K562 (cell line): Measurements from ENCODE around the gene NTN1. TPM values are rescaled to one million over a fixed set of nuclear protein-coding genes. Genes with fewer than 3 reads are reported as not detected.

Experiments
- ATAC-seq: fragments of 200-7000 bp; cut with Tn5 transposase; 3 replicates; pipeline ENCODE4 v1.9.1; 2020; ENCODE audit warnings: moderate library complexity
- BruUV-seq: library from RNA; stranded (reverse); fragments of 400-500 nt; replicated peaks from 2 replicates; lab custom pipeline; 2021; lab: Mats Ljungman, UMichigan
- CTCF ChIA-PET: fragments of 300-600 bp; formaldehyde crosslinking; extraction: SDS; loops from one replicate; lab custom pipeline; 2021; ENCODE audit warnings: low intra/inter-chr PET ratio; lab: Yijun Ruan, JAX
- POLR2A ChIA-PET: fragments of 300-600, 350-650 bp; sonication (Branson Sonifier 250); formaldehyde crosslinking; extraction: SDS; loops from one replicate; lab custom pipeline; 2021; ENCODE audit warnings: antibody characterized with exemption, inconsistent platforms; lab: Yijun Ruan, JAX
- DNase-seq, 4 experiments: peaks; one replicate each; pipeline versions ENCODE4 v3.0.0 to v3.0.0-alpha.2; 2011 to 2018; ENCODE audit warnings: low spot score in 3 of 4, mixed read lengths in 3 of 4; ENCODE audit errors: extremely low read depth in 1 of 4
- FAIRE-seq: peaks from 2 replicates; lab custom pipeline; 2011; peaks lifted over from hg19 to GRCh38; lab: Jason Lieb, UNC
- H2AFZ ChIP-seq: 2 replicates; pipeline ENCODE4 v1.6.0; 2011; ENCODE audit warnings: low read depth, low read length, control low read depth, inconsistent platforms
- H3K27ac ChIP-seq: fragments of 200-600 bp; 3 replicates; pipeline ENCODE4 v1.8.0; 2011; ENCODE audit warnings: low read depth, mild to moderate bottlenecking, control low read depth, inconsistent platforms, low read length, moderate library complexity, mixed read lengths; ENCODE audit errors: extremely low read depth
- H3K27me3 ChIP-seq, 2 experiments: fragments of 300-600 bp in 1 of 2; 2 replicates in 1 of 2; 3 replicates in 1 of 2; pipeline versions ENCODE4 v1.6.0 to v1.8.0; 2011; ENCODE audit warnings: inconsistent platforms in 2 of 2, low read length in 2 of 2, mild to moderate bottlenecking in 1 of 2, mixed read lengths in 1 of 2, moderate library complexity in 1 of 2; ENCODE audit not compliant: control insufficient read depth in 2 of 2, insufficient read depth in 2 of 2
- H3K36me3 ChIP-seq: fragments of 300-600 bp; 3 replicates; pipeline ENCODE4 v1.8.0; 2011; ENCODE audit warnings: mild to moderate bottlenecking, low read length, inconsistent platforms; ENCODE audit not compliant: control insufficient read depth, insufficient read depth
- H3K4me1 ChIP-seq, 2 experiments: fragments of 200-600 bp in 1 of 2; replicated peaks in 1 of 2; 2 replicates in 1 of 2; 3 replicates in 1 of 2; pipeline versions ENCODE4 v1.5.1 to v1.8.0; 2011; ENCODE audit warnings: inconsistent platforms in 2 of 2, low read length in 2 of 2, mild to moderate bottlenecking in 1 of 2, mixed read lengths in 1 of 2, moderate library complexity in 1 of 2; ENCODE audit not compliant: control insufficient read depth in 2 of 2, insufficient read depth in 2 of 2
- H3K4me2 ChIP-seq: 2 replicates; pipeline ENCODE4 v1.6.1; 2011; ENCODE audit warnings: low read length, control low read depth, inconsistent platforms, mixed read lengths; ENCODE audit not compliant: insufficient read depth
- H3K4me3 ChIP-seq: fragments of 200-600 bp; sonication (generic), shearing (Covaris generic); 2 replicates; pipeline ENCODE4 v1.5.1; 2016; ENCODE audit warnings: control low read depth, inconsistent platforms
- H3K79me2 ChIP-seq: fragments of 200-600 bp; 3 replicates; pipeline ENCODE4 v1.8.0; 2011; ENCODE audit warnings: low read length, inconsistent platforms; ENCODE audit not compliant: control insufficient read depth, insufficient read depth
- H3K9ac ChIP-seq, 2 experiments: 2 replicates each; pipeline versions ENCODE4 v1.6.0 to v1.6.1; 2011; ENCODE audit warnings: low read depth in 2 of 2, low read length in 2 of 2, control low read depth in 1 of 2, inconsistent platforms in 1 of 2, mild to moderate bottlenecking in 1 of 2, mixed read lengths in 1 of 2; ENCODE audit not compliant: insufficient read depth in 1 of 2
- H3K9me1 ChIP-seq: one replicate; pipeline ENCODE4 v1.6.0; 2011; ENCODE audit warnings: inconsistent platforms, mild to moderate bottlenecking, low read length, moderate library complexity; ENCODE audit not compliant: control insufficient read depth, insufficient read depth
- H3K9me3 ChIP-seq: replicated peaks from 2 replicates; pipeline ENCODE4 v1.5.1; 2011; ENCODE audit warnings: low read depth, low read length, inconsistent platforms; ENCODE audit not compliant: control insufficient read depth, insufficient read depth
- H4K20me1 ChIP-seq: replicated peaks from 2 replicates; pipeline ENCODE4 v1.6.1; 2011; ENCODE audit warnings: low read length, inconsistent platforms, mixed read lengths; ENCODE audit not compliant: control insufficient read depth, insufficient read depth
- FOXK1 ChIP-seq: sonication (generic); formaldehyde crosslinking; IDR thresholded peaks from 2 replicates; pipeline ENCODE4 v1.8.0; 2022; ENCODE audit warnings: missing genetic modification reagents, mild to moderate bottlenecking, borderline replicate concordance
- KLF6 ChIP-seq: fragments of 250-450 bp; sonication (Bioruptor Pico); IDR thresholded peaks from 2 replicates; pipeline ENCODE4 v1.4.0; 2020; ENCODE audit warnings: mild to moderate bottlenecking, moderate library complexity, borderline replicate concordance
- NR2C1 ChIP-seq, 2 experiments: fragments of 450-650 bp; IDR thresholded peaks; 2 replicates each; pipeline ENCODE4 v1.6.1; 2017; ENCODE audit warnings: mild to moderate bottlenecking in 2 of 2, antibody characterized with exemption in 1 of 2, inconsistent platforms in 1 of 2, missing compliant biosample characterization in 1 of 2, missing genetic modification characterization in 1 of 2
- SETDB1 ChIP-seq: IDR thresholded peaks from one replicate; pipeline ENCODE4 v1.6.1; 2012; ENCODE audit warnings: low read length, control low read depth, inconsistent platforms
- ZFPM2 ChIP-seq: fragments of 250-450 bp; sonication (Bioruptor Pico); IDR thresholded peaks from 2 replicates; pipeline ENCODE4 v1.5.1; 2022; ENCODE audit warnings: mild to moderate bottlenecking
- ZNF586 ChIP-seq: fragments of 450-650 bp; formaldehyde crosslinking; conservative IDR thresholded peaks from 2 replicates; pipeline ENCODE4 v1.4.0; 2020; ENCODE audit warnings: mild to moderate bottlenecking, moderate library complexity
- WGBS: fragments of 100-300 bp; shearing (Covaris generic); methylation state at CpG from one replicate; pipeline ENCODE4 v1.1.6; 2016; ENCODE audit warnings: low coverage, mixed read lengths; ENCODE audit not compliant: insufficient coverage; ENCODE audit errors: missing lambda C conversion rate; 5-methylcytosine and 5-hydroxymethylcytosine counted together
- in situ Hi-C: fragments of 300-500 bp; cut with MboI; formaldehyde crosslinking; loops from 4 replicates; pipeline ENCODE4 v1.15.0; 2018; ENCODE audit warnings: inconsistent platforms, mixed read lengths
- intact Hi-C: fragments of 100-400 bp; cut with micrococcal nuclease; formaldehyde crosslinking; loops from 2 replicates; pipeline ENCODE4 v1.14.2; 2022
- polyA plus RNA-seq, 8 experiments: library from polyadenylated mRNA; depleted of rRNA in 4 of 8; stranded (reverse) in 5 of 8; unstranded in 3 of 8; fragments of >200 nt; fragmentation: Nextera tagmentation in 2 of 8; fragmentation: Illumina TruSeq in 1 of 8; extraction: Ambion mirVana in 2 of 8; extraction: Trizol in 1 of 8; gene quantifications; 2 replicates each; pipeline versions ENCODE4 v1.2.1 to v1.2.3, GENCODE V29; 2011 to 2014; ENCODE audit warnings: inconsistent platforms in 1 of 8, missing spikeins in 1 of 8
- total RNA-seq, 7 experiments: library from RNA; depleted of rRNA in 6 of 7; stranded (reverse); fragments of >200 nt in 6 of 7; fragmentation: Illumina TruSeq in 2 of 7; extraction: Trizol in 2 of 7; gene quantifications; 2 replicates each; pipeline versions ENCODE4 v1.2.1 to v1.2.3, GENCODE V29; 2011 to 2021; ENCODE audit warnings: low replicate concordance in 1 of 7
- TF ChIP-seq, protein P1 (sequence below), 2 experiments: fragments of 450-650 bp in 1 of 2; sonication (generic) in 1 of 2; formaldehyde crosslinking in 1 of 2; IDR thresholded peaks in 1 of 2; conservative IDR thresholded peaks in 1 of 2; 2 replicates each; pipeline versions ENCODE4 v1.6.1 to v1.8.1; 2016 to 2023; ENCODE audit warnings: mild to moderate bottlenecking in 2 of 2, moderate library complexity in 2 of 2, inconsistent platforms in 1 of 2, missing genetic modification reagents in 1 of 2
- TF ChIP-seq, protein P2 (sequence below): sonication (generic); formaldehyde crosslinking; IDR thresholded peaks from 2 replicates; pipeline ENCODE4 v1.5.0; 2020; ENCODE audit warnings: missing genetic modification reagents

NTN1 gene
- total and polyA plus RNA-seq, 9 of the 15 experiments (the other 6 are each of a cell fraction or from before 2014, with no cell fraction given): 0.02 TPM; not detected in 8

- in situ Hi-C loops (no loop called here), intact Hi-C loops (no loop called here)
- POLR2A ChIA-PET: interaction anchor here (0.7 kb wide), 1 partner anchor 64 kb away, joined by 3 read pairs; no protein-coding TSS in a partner anchor
- CTCF ChIA-PET: no interaction called here
- ATAC-seq (no peak), FAIRE-seq (no peak), DNase-seq (no peak)
- Histone ChIP-seq H3K36me3 (no peaks in the 10 kb centered on the region), H3K9me1 (no peaks in the 10 kb centered on the region), H3K27me3 (peaks cover 0 to 17% of the 10 kb centered on the region in 2 experiments; a peak in 2 of 5 replicates), H3K4me1 (no peaks in the 10 kb centered on the region), H3K79me2 (no peaks in the 10 kb centered on the region), H2AFZ (no peak overlapping the region), H3K27ac (no peak overlapping the region), H3K4me2 (no peak overlapping the region), H4K20me1 (no peaks in the 10 kb centered on the region), H3K9ac (no peak overlapping the region), H3K9me3 (no peaks in the 10 kb centered on the region), H3K4me3 (no peak overlapping the region)
- TF ChIP-seq SETDB1: no peak
- TF ChIP-seq, protein P1, sequence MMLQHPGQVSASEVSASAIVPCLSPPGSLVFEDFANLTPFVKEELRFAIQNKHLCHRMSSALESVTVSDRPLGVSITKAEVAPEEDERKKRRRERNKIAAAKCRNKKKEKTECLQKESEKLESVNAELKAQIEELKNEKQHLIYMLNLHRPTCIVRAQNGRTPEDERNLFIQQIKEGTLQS (IDR thresholded peaks at IDR 0.05): peak; percentile 18; the same call in 1 of the 2 replicates
- TF ChIP-seq, protein P1 (CRISPR knock-in tag; conservative IDR thresholded peaks at IDR 0.05): no peak
- no peak for TF ChIP-seq KLF6 (CRISPR knock-in tag)
- no peak for TF ChIP-seq ZNF586 (CRISPR knock-in tag)
- TF ChIP-seq, protein P2, sequence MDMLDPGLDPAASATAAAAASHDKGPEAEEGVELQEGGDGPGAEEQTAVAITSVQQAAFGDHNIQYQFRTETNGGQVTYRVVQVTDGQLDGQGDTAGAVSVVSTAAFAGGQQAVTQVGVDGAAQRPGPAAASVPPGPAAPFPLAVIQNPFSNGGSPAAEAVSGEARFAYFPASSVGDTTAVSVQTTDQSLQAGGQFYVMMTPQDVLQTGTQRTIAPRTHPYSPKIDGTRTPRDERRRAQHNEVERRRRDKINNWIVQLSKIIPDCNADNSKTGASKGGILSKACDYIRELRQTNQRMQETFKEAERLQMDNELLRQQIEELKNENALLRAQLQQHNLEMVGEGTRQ (CRISPR knock-in tag): no peak
- no peak for TF ChIP-seq FOXK1 (CRISPR knock-in tag)
- TF ChIP-seq NR2C1 (IDR thresholded peaks at IDR 0.05): no peak
- TF ChIP-seq NR2C1 (tag; IDR thresholded peaks at IDR 0.05): no peak
- no peak for TF ChIP-seq ZFPM2 (CRISPR knock-in tag)
- BruUV-seq: no TSS peak
- 5% methylated on average over 6 of the region's 9 CpGs for WGBS
Measured at GRCh38 chr17:9274973-9275372, 253.7 kb downstream of the NTN1 start.
